Endothelial cell of umbilical vein (primary cell): ENCODE results near the gene TBC1D5.
"Not testable (repeated sequence)": the region's sequence is repeated elsewhere in the genome, so short reads cannot be mapped to it uniquely, and the experiment has no call there.

Source experiments
- EZH2 ChIP-seq: IDR thresholded peaks from 2 replicates; pipeline ENCODE4 v1.6.1; 2012; ENCODE audit warnings: borderline replicate concordance, low read depth, mild to moderate bottlenecking, moderate library complexity, low read length, inconsistent platforms; ENCODE audit not compliant: severe bottlenecking
- FOS ChIP-seq: IDR thresholded peaks from 2 replicates; pipeline ENCODE4 v1.6.1; 2011; ENCODE audit warnings: mild to moderate bottlenecking, low read length, moderate library complexity, borderline replicate concordance; ENCODE audit not compliant: insufficient read depth
- GATA2 ChIP-seq: IDR thresholded peaks from 2 replicates; pipeline ENCODE4 v1.7.0; 2011; ENCODE audit warnings: low read depth, mild to moderate bottlenecking, moderate library complexity, mixed read lengths, low read length; ENCODE audit not compliant: insufficient read length, insufficient read depth
- JUN ChIP-seq: IDR thresholded peaks from 2 replicates; pipeline ENCODE4 v1.6.1; 2011; ENCODE audit warnings: borderline replicate concordance, low read depth; ENCODE audit not compliant: insufficient read length, insufficient read depth
- MYC ChIP-seq: IDR thresholded peaks from one replicate; pipeline ENCODE4 v1.6.1; 2011; ENCODE audit warnings: mild to moderate bottlenecking, low read depth, low read length
- POLR2A ChIP-seq: IDR thresholded peaks from 2 replicates; pipeline ENCODE4 v1.6.1; 2012; ENCODE audit warnings: low read depth, mild to moderate bottlenecking, control low read depth, low read length
- POLR2AphosphoS5 ChIP-seq: IDR thresholded peaks from 2 replicates; pipeline ENCODE4 v1.6.1; 2012; ENCODE audit warnings: low read depth, mild to moderate bottlenecking, control low read depth, low read length, moderate library complexity; ENCODE audit not compliant: insufficient read depth
- TF ChIP-seq, protein P1 (sequence below), 2 donors: IDR thresholded peaks; 1 replicate in 1 of 2; 2 replicates in 1 of 2; pipeline ENCODE4 v1.5.1; 2011; ENCODE audit warnings: low read length in 2 of 2, mild to moderate bottlenecking in 2 of 2, moderate library complexity in 2 of 2, control low read depth in 1 of 2, inconsistent platforms in 1 of 2, low read depth in 1 of 2; ENCODE audit not compliant: insufficient read depth in 1 of 2; ENCODE audit errors: extremely low read depth in 1 of 2
- TF ChIP-seq, protein P2 (sequence below): IDR thresholded peaks from 2 replicates; pipeline ENCODE4 v1.6.1; 2011; ENCODE audit not compliant: insufficient read depth, insufficient read length

DNA sequence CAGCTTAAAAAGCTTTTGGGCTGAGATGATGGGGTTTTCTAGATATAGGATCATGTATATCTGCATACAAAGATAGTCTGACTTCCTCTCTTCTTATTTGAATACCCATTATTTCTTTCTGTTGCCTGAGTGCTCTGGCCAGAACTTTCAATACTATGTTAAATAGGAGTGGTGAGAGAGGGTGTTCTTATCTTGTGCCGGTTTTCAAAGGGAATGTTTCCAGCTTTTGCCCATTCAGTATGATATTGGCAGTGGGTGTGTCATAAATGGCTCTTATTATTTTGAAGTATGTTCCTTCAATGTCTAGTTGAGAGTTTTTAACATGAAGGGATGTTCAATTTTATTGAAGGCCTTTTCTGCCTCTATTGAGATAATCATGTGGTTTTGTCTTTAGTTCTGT, 251.2 kb downstream of the TBC1D5 start:
- not testable (repeated sequence) for TF ChIP-seq POLR2A, EZH2, POLR2AphosphoS5, MYC, JUN, GATA2, FOS
- TF ChIP-seq, protein P1, sequence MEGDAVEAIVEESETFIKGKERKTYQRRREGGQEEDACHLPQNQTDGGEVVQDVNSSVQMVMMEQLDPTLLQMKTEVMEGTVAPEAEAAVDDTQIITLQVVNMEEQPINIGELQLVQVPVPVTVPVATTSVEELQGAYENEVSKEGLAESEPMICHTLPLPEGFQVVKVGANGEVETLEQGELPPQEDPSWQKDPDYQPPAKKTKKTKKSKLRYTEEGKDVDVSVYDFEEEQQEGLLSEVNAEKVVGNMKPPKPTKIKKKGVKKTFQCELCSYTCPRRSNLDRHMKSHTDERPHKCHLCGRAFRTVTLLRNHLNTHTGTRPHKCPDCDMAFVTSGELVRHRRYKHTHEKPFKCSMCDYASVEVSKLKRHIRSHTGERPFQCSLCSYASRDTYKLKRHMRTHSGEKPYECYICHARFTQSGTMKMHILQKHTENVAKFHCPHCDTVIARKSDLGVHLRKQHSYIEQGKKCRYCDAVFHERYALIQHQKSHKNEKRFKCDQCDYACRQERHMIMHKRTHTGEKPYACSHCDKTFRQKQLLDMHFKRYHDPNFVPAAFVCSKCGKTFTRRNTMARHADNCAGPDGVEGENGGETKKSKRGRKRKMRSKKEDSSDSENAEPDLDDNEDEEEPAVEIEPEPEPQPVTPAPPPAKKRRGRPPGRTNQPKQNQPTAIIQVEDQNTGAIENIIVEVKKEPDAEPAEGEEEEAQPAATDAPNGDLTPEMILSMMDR (IDR thresholded peaks at IDR 0.05; ENCODE audit: extremely low read depth in 1 of 2, insufficient read depth in 1 of 2, low read depth in 1 of 2, low read length in 2 of 2), result not testable (repeated sequence)
- TF ChIP-seq, protein P2, sequence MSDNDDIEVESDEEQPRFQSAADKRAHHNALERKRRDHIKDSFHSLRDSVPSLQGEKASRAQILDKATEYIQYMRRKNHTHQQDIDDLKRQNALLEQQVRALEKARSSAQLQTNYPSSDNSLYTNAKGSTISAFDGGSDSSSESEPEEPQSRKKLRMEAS, result not testable (repeated sequence)
